ENCODE results near the gene KLHL24. TPM values are rescaled to one million over a fixed set of nuclear protein-coding genes. Genes with fewer than 3 reads are reported as not detected.

The KLHL24 gene
- total RNA-seq, 1 donor from 2014 or later = 97.2 TPM

- Histone ChIP-seq H3K4me3 (no peak overlapping the region), H3K36me3 (no peaks in the 10 kb centered on the region), H3K4me1 (peaks cover 13% of the 10 kb centered on the region), H4K20me1 (ENCODE audit: low read depth) (no peaks in the 10 kb centered on the region), H3K27me3 (no peaks in the 10 kb centered on the region), H3F3A (ENCODE audit: low read depth) (no peaks in the 10 kb centered on the region), H3K4me2 (no peak overlapping the region), H2AFZ (replicated peaks) (no peak overlapping the region), H3K9me3 (ENCODE audit: low read depth) (no peaks in the 10 kb centered on the region), H3K79me2 (ENCODE audit: low read depth) (no peaks in the 10 kb centered on the region), H3K9ac (no peak overlapping the region), H3K27ac (no peak overlapping the region)
- peaks cover 4% of the 10 kb centered on the region for H3K27me3 Mint-ChIP-seq (ENCODE audit: insufficient read depth, low read depth)
- peaks cover 2% of the 10 kb centered on the region for H3K36me3 Mint-ChIP-seq
- no peaks in the 10 kb centered on the region for H3K9me3 Mint-ChIP-seq
- DNase-seq (ENCODE audit: low spot score) = no peak
- no peak overlapping the region for H3K27ac Mint-ChIP-seq
- TF ChIP-seq EZH2phosphoT487 (IDR thresholded peaks at IDR 0.05) (no peak), EZH2 (IDR thresholded peaks at IDR 0.05) (no peak)
- TF ChIP-seq, protein P1, sequence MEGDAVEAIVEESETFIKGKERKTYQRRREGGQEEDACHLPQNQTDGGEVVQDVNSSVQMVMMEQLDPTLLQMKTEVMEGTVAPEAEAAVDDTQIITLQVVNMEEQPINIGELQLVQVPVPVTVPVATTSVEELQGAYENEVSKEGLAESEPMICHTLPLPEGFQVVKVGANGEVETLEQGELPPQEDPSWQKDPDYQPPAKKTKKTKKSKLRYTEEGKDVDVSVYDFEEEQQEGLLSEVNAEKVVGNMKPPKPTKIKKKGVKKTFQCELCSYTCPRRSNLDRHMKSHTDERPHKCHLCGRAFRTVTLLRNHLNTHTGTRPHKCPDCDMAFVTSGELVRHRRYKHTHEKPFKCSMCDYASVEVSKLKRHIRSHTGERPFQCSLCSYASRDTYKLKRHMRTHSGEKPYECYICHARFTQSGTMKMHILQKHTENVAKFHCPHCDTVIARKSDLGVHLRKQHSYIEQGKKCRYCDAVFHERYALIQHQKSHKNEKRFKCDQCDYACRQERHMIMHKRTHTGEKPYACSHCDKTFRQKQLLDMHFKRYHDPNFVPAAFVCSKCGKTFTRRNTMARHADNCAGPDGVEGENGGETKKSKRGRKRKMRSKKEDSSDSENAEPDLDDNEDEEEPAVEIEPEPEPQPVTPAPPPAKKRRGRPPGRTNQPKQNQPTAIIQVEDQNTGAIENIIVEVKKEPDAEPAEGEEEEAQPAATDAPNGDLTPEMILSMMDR (IDR thresholded peaks at IDR 0.05) = no peak
- no peak overlapping the region for H3K4me3 Mint-ChIP-seq
- H3K4me1 Mint-ChIP-seq = peaks cover 7% of the 10 kb centered on the region
These were observed 21.8 kb upstream of the KLHL24 start for GRCh38 chr3:183613366-183614285.

- H3K9me3 Mint-ChIP-seq = no peaks in the 10 kb centered on the region
These were observed 16.9 kb upstream of the KLHL24 start for GRCh38 chr3:183618542-183618941.

DNA sequence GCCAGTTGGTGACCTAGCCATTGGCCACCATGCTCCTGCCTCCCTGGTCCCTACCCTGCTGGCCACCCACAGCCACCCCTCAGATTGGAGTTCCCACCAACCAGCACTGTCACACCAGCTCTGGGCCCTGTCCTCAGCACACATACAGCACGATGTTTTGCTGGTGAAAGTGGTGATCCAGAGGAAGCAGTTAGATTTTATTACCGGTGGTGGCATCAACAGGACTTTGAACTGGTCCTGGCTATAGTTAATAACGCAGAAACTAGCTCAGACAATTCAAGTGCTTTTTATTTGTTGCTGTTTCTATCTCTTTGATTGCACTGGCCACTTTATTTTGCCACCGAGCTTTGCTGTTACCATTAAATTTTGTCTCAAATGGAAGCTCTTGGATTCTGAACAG, 16.4 kb upstream of the KLHL24 start:
- Mint-ChIP-seq H3K9me3 (no peaks in the 10 kb centered on the region), H3K36me3 (no peaks in the 10 kb centered on the region), H3K4me1 (peaks cover 7% of the 10 kb centered on the region), H3K27ac (no peak overlapping the region), H3K27me3 (ENCODE audit: insufficient read depth, low read depth) (no peaks in the 10 kb centered on the region), H3K4me3 (no peak overlapping the region)
- Histone ChIP-seq H2AFZ (replicated peaks) (peak overlapping the region; percentile 44), H4K20me1 (ENCODE audit: low read depth) (no peaks in the 10 kb centered on the region), H3K27me3 (no peaks in the 10 kb centered on the region), H3K36me3 (no peaks in the 10 kb centered on the region), H3K27ac (no peak overlapping the region), H3K4me3 (no peak overlapping the region), H3K79me2 (ENCODE audit: low read depth) (no peaks in the 10 kb centered on the region), H3K4me2 (no peak overlapping the region), H3F3A (ENCODE audit: low read depth) (no peaks in the 10 kb centered on the region), H3K9me3 (ENCODE audit: low read depth) (no peaks in the 10 kb centered on the region), H3K9ac (no peak overlapping the region), H3K4me1 (peaks cover 16% of the 10 kb centered on the region)
- TF ChIP-seq EZH2 (IDR thresholded peaks at IDR 0.05) (no peak), EZH2phosphoT487 (IDR thresholded peaks at IDR 0.05) (no peak)
- TF ChIP-seq, protein P1 (IDR thresholded peaks at IDR 0.05) = no peak
- DNase-seq (ENCODE audit: low spot score) = no peak

More at GRCh38 chr3:183618542-183618941, 16.9 kb upstream of the KLHL24 start:
- no peak overlapping the region for H3K4me3 ChIP-seq
- no peaks in the 10 kb centered on the region for H3K27me3 Mint-ChIP-seq (ENCODE audit: insufficient read depth, low read depth)
- no peak overlapping the region for H3K4me3 Mint-ChIP-seq
- H3K4me1 Mint-ChIP-seq = peaks cover 7% of the 10 kb centered on the region
- no peak overlapping the region for H2AFZ ChIP-seq (replicated peaks)
- peaks cover 16% of the 10 kb centered on the region for H3K4me1 ChIP-seq
- no peaks in the 10 kb centered on the region for H3F3A ChIP-seq (ENCODE audit: low read depth)
- no peaks in the 10 kb centered on the region for H4K20me1 ChIP-seq (ENCODE audit: low read depth)
- TF ChIP-seq EZH2phosphoT487 (IDR thresholded peaks at IDR 0.05) = no peak
- TF ChIP-seq EZH2 (IDR thresholded peaks at IDR 0.05) = no peak
- TF ChIP-seq, protein P1 (IDR thresholded peaks at IDR 0.05) = no peak
- H3K9ac ChIP-seq = no peak overlapping the region
- H3K36me3 Mint-ChIP-seq = no peaks in the 10 kb centered on the region
- DNase-seq (ENCODE audit: low spot score) = no peak
- H3K27ac ChIP-seq = no peak overlapping the region
- no peak overlapping the region for H3K4me2 ChIP-seq
- H3K36me3 ChIP-seq = no peaks in the 10 kb centered on the region
- H3K27ac Mint-ChIP-seq = no peak overlapping the region
- no peaks in the 10 kb centered on the region for H3K27me3 ChIP-seq
- H3K79me2 ChIP-seq (ENCODE audit: low read depth) = no peaks in the 10 kb centered on the region
- no peaks in the 10 kb centered on the region for H3K9me3 ChIP-seq (ENCODE audit: low read depth)
